GM19035 (cell line): ENCODE data around the gene GRK2.

Experiments used
- ATAC-seq: cut with Tn5 transposase; IDR thresholded peaks from one replicate; pipeline ENCODE4 v1.9.1; 2021; ENCODE audit not compliant: unreplicated experiment

Gene GRK2

DNA sequence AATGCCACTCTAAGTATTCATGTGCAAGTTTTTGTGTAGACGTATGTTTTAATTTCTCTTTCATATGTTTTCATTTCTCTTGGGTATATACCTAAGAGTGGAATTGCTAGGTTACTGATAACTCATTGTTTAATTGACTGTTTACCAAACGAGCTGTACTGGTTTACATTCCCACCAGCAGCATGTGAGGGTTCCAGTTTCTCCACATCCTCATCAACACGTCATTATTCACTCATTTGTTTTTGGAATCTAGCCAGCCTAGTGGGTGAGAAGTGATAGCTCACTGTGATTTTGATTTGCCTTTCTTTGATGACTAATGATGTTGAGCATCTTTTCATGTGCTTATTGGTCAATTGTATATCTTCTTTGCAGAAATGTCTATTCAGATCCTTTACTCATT is 26.8 kb downstream of the GRK2 start:
- ATAC-seq = no peak

DNA sequence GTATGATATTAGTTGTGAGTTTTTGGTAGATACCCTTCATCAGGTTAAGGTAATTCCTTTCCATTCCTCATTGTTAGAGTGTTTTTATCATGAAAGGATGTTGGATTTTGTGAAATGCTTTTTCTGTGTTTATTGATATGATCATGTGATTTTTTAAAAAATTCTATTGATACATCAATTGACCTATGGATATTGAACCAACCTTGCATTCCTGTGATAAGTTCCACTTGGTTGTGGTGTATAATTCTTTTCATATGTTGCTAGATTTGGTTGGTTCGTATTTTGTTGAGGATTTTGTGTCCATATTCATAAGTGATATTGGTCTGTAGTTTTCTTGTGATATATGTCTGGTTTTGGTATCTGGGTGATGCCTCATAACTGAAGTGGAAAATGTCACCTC is 29.6 kb downstream of the GRK2 start:
- ATAC-seq = no peak

DNA sequence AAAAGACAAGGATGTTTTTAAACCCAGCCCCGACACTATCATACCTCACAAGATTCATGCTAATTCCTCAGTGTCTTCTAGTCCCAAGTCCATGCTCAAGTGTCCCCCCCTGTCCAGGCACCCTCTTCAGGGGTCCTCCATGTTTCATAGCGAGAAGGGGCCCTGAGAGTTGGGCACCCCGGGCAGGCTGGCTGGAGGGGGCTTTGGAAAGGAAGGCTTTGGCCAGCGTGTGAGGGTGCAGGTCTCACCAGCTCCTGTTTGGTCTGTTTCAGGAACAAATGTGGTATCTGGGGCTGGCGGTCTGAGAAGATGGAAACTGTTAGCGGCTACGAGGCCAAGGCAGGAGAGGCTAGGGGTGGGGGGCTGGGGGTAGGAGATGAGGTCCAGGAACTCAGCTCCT is 32.5 kb downstream of the GRK2 start:
- ATAC-seq = no peak

DNA sequence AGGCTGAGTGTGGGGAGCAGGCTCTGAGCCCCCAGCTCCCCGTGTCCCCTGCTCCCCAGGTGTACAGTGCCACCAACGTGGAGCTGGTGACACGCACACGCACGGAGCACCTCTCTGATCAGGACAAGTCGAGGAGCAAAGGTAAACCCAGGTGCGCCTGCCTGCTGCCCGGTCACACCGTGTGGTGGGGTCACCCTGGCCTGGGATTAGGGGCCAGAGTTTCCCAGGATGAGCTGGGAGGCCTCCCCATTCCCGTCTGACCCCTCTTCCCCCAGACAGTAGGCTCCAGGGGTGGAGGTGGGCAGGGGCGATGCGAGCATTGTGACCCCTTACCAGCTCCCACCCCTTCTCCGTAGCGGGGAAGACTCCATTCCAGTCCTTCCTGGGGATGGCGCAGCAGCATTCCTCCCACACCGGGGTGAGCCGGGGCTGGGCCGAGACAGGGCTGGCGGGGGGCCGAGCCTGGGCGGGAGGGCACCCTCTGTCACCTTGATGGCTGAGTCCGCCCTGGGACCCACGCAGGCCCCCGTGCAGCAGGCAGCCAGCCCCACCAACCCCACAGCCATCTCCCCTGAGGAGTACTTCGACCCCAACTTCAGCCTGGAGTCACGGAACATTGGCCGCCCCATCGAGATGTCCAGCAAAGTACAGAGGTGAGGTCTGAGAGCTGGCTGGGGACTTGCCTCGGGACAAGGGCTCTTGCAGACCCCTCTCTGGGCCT is 33.4 kb downstream of the GRK2 start:
- no peak for ATAC-seq

DNA sequence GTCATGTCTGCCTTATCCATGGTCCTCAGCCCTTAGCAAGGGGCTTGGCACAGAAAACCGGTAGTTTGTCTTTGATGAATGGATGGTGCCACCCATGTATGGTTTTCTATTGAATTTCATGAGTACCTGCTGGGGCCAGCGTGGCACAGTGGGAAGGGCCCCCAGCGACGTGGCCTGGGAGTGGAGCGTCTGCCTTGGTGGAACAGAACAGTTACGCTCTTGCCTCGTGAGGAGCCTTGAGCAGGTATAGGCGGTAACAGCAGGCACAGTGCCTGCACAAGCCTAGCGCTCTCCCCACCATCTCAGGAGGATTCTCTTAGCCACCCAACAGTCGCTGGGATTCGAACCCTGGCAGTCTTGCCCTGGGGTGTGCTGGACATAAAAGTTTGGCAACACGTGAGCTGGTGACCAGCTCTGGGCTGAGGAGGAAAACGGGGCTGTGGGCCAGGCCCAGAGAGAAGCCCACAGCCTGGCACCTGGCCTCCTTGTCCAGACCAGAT is 34.0 kb downstream of the GRK2 start:
- ATAC-seq = no peak

DNA sequence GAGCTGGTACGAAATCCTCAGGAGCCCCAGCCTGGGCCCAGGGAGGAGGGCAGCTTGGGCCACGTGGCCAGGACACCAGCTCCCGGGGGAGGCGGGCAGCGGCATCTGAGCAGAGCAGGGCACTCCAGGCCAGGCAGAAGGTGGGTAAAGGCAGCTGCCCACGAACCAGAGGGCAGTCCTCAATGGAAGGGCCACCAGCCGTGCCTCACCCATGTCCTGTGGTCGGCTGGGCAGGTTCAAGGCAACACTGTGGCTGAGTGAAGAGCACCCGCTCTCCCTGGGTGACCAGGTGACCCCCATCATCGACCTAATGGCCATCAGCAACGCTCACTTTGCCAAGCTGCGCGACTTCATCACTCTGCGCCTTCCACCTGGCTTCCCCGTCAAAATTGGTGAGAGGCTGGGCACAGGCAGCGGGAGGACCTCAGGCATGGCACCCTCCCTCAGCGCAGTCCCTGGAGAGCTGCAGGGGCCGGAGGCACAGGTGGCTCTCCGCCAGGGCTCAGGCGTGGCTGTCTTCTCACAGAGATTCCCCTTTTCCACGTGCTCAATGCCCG is 34.6 kb downstream of the GRK2 start:
- ATAC-seq = no peak

DNA sequence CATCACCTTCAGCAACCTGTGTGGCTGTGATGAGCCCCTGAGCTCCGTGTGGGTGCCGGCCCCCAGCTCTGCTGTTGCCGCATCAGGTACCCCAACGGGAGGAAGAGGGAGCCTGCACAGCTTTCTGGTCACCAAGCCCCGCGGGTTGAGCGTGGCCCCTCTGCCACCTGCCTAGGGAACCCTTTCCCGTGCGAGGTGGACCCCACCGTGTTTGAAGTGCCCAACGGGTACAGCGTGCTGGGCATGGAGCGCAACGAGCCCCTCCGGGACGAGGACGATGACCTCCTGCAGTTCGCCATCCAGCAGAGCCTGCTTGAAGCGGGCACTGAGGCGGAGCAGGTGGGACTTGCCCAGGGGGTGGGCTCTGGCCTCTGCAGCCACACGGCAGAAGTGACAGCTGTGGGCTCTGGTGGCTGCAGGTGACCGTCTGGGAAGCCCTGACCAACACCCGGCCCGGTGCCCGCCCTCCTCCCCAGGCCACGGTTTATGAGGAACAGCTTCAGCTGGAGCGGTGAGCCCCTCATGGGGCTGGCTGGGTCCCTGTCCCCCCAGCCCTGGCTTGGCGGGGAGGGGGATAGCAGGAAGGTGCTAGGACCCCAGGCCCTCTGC is 35.1 kb downstream of the GRK2 start:
- no peak for ATAC-seq

DNA sequence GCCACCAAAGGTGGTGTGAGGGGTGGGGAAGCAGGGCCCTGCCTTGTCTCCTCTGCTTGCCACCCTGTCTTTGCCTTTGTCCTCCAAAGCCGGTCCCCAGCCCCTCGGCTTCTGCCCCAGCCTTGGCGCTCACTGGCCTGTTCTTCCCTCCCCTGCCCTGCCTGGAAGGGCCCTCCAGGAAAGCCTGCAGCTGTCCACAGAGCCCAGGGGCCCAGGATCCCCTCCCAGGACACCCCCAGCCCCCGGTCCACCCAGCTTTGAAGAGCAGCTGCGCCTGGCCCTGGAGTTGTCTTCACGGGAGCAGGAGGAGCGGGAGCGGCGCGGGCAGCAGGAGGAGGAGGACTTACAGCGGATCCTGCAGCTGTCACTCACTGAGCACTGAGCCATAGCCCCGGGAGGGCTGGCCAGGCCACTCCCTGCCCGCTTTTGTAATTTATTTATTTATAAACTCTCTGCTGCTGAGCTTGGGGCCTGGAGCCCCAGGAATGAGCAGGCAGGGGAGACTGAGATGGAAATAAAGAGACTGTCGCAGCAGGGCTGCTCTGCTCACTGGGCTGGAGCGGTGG is 35.8 kb downstream of the GRK2 start:
- no peak for ATAC-seq

DNA sequence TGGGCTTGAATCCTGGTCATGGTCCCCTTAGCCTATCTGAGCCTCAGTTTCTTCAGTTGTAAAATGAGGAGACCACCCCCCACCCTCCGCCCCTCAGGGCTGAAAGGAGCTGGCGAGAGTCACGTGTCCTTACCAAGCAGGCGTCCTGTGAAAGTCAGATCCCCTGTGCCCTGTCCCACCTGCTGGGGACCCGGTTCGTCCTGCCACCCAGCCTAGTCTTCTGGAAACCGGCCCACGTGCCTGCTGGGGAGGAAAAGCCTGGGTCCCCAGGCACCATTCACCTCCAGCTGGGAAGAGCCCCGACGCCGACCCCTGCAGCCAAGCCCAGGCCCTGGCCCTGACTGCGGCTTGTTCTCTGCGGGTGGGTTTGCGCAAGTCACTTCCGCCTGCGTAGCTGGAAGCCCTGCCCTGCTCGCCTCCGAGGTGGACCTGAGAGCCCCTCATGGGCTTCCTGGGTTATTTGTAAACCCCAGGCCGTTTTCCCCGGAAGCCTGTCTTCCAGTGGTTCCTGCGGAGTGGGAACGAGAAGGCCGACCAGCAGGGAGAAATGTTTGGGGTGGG is 36.4 kb downstream of the GRK2 start:
- no peak for ATAC-seq

DNA sequence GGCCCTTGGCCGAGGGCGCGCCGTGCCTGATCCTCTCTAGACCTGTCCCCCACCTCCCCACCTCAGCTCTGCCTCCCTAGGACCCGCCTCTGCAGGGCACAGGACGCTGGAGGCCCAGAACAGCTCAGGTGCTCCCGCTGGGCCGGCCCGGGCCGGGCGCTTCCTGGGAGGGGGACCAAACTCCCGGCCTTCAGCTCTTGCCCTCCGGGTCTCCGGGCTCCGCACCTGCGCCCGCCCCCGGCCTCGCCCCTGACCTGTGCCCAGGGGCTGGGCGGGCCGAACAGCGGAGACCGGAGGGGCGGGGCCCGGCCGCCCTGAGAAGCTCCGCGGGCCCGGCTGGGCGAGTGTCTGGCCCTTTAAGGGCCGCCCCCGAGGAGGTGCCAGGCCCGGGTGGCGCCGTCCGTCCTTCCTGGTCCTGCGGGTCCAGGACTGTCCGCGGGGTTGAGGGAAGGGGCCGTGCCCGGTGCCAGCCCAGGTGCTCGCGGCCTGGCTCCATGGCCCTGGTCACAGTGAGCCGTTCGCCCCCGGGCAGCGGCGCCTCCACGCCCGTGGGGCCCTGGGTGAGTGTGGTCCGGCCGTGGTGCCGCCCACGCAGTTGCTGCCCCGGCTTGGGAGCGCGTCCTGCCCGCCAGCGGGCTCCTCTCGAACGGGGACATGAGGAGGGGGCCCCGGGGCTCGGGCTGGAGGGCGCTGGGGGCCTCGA is 37.0 kb downstream of the GRK2 start, which contains the start of gene SSH3:
Gene SSH3 (plus strand): TSS at position 399 of the 703 bp plus-strand sequence. CDS start 96 bp downstream, at position 495.
- ATAC-seq = no peak

DNA sequence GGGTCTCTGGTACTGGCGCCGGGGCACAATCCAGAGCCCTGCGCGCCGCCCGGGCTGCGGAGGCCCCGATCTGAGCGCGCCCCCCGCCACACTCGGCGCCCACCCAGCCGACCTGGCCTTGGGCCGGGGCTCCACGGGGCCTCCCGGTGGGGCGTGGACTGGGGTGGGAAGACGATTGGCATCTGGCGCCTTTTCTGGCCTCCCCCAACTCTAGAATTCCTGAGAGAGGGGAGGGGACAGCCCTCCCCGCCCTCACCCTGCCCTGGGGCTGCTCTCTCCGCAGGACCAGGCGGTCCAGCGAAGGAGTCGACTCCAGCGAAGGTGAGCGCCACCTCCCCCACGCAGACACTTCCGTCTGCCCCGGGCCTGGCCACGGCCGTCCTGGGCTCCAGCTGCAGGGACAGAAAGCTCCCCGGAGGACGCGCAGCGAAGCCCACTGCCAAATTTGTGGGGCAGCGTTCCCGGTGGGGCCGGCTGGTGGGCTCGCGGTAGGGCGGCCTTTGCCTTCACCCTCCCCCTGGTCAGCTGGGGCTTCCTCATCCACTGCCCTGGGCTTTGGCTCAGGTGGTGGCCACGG is 37.6 kb downstream of the GRK2 start:
- ATAC-seq = no peak

DNA sequence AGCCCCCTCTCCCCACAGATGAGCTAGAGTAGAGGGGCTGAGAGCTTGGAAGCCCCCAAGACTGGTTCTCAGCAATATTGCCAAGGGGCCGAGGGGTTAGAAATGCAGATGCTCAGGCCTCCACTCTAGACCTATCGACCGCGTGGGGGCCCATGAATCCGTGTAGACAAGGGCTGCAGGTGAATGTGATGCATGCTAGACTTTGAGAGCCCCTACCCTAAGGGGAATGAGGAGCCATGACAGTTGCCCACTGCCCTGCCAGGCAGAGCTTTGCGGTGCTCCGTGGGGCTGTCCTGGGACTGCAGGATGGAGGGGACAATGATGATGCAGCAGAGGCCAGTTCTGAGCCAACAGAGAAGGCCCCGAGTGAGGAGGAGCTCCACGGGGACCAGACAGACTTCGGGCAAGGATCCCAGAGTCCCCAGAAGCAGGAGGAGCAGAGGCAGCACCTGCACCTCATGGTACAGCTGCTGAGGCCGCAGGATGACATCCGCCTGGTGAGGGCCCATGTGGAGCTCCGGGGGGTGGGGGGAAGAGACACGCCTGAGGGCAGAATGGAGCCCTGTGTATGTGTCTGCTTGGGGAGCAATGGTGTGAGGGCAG is 38.3 kb downstream of the GRK2 start:
- ATAC-seq = no peak

DNA sequence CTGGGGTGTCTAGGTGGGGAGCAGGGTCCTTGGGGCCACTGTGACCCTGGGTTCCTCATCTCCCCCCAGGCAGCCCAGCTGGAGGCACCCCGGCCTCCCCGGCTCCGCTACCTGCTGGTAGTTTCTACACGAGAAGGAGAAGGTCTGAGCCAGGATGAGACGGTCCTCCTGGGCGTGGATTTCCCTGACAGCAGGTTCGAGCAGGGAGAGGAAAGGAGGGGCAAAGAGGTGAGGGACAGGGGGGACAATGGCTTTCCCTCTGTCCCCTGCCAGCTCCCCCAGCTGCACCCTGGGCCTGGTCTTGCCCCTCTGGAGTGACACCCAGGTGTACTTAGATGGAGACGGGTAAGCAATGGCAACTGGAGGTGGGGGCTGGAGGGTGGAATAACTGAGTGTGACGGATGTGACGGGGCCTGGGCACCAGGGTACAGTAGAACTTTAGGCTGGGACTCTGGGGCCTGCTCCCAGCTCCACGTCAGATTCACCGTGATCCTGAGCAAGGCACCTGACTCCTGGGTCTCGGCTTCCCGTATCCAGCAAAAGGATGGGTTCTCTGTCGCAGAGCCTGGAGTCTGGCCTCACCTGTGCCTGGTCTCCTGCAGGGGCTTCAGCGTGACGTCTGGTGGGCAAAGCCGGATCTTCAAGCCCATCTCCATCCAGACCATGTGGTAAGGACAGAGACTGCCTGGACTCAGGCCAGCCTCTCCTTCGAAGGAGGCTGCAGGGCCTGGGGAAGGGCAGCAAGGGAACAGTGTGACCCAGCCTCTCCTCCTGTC is 40.7 kb downstream of the GRK2 start:
- no peak for ATAC-seq

DNA sequence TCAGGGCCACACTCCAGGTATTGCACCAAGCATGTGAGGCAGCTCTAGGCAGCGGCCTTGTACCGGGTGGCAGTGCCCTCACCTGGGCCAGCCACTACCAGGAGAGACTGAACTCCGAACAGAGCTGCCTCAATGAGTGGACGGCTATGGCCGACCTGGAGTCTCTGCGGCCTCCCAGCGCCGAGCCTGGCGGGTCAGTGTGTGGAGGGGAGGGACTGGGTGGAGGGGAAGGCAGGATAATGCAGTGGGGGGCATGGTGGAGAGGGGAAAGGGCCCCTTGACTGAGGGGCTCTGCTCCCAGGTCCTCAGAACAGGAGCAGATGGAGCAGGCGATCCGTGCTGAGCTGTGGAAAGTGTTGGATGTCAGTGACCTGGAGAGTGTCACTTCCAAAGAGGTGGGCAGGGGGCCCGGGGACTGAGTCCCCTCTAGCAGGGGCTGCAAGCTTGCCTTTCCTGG is 41.3 kb downstream of the GRK2 start:
- no peak for ATAC-seq

DNA sequence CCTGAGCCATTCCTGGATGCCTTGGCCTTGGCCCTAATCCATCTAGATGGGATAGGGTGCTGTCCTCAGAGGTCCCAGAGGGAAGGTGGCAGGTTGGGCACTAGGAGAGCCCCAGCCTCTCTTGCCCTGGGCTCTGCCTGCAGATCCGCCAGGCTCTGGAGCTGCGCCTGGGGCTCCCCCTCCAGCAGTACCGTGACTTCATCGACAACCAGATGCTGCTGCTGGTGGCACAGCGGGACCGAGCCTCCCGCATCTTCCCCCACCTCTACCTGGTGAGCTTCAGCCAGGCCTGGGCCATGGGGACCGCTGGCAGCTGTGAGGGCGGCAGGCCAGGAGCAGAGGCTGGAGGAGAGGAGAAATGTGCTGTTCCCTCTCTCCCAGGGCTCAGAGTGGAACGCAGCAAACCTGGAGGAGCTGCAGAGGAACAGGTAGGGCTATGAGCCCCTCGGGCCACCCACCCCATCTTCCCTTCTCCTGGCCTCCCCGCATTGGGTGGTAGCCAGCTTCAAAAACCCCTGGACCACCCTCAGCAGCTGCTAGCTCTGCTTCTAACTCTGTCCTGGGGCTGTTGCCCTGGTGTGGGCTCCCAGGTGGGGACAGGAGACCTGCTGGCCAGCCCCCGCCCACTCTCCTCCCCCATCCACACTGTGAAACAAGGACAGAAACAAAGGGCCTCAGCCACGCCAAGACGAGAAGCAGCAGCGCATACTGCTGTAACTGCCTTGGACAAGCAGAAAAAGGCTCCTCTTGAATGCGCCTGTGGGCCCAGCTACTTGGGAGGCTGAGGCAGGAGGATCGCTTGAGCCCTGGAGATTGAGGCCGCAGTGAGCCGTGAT is 42.0 kb downstream of the GRK2 start:
- ATAC-seq = no peak

DNA sequence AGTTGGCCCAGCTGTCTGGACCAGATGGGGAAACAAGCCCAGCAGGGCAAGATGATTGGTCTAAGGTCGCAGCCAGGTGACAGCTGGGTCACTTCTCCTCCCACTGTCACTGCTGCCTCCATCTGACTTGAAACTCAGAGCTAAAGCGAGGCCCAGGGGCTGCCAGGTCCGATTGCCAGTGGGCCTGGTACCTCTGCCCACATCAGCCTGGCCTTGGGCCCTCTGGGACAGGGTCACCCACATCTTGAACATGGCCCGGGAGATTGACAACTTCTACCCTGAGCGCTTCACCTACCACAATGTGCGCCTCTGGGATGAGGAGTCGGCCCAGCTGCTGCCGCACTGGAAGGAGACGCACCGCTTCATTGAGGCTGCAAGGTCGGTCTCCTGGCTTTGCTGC is 42.9 kb downstream of the GRK2 start:
- ATAC-seq = no peak

DNA sequence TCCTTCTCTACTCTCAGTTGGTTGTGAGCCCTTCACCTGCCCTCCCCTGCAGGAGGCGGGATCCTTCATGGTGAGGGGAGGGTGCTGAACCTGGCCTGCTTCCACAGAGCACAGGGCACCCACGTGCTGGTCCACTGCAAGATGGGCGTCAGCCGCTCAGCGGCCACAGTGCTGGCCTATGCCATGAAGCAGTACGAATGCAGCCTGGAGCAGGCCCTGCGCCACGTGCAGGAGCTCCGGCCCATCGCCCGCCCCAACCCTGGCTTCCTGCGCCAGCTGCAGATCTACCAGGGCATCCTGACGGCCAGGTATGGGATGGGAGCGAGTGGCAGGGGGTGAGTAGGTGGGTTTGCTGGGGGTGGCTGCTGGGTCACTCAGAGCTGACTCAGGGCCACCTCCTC is 43.4 kb downstream of the GRK2 start:
- no peak for ATAC-seq

DNA sequence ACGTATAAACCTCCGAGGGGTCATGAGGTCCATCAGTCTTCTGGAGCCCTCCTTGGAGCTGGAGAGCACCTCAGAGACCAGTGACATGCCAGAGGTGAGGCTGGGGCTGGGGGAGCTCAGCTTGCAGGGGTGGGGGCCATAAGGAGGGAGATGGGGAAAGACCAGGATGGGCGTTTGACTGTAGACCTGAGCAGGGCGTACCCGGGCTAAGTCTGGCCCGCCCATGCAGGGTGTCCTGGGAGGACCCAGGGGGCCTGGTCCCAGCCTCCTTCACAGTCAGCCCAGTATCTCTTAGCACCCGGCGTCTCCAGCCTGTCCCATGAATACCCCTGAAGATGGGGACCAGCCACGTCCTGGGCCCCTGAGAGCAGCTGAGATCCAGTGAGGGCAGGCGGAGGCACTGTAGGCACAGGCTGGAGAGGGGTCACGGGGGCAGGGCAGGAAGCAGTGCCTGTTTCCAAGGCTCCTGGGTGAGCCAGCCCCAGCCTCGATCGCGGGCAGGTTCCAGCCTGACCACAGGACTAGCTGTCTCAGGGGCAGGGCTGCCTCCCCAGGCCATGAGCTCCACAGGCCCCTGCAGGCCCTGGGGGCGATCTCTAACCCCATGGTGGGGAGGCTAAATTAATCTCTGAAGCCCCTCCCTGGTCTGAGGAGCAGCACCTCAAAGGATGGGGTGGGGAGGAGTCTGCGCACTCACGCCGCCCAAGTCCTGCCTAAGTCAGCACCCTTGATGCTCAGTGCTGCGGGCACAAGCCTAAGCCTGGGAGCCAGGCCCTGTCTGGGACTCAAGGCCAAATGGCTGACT is 44.2 kb downstream of the GRK2 start:
- no peak for ATAC-seq
